Left lung (tissue), 10 donors: Measurements from ENCODE around the gene TTC39C. TPM values are rescaled to one million over a fixed set of nuclear protein-coding genes. Genes with fewer than 3 reads are reported as not detected.

ENCODE experiments used
- ATAC-seq: fragments of 200-7000 bp; cut with Tn5 transposase; one replicate; pipeline ENCODE4 v1.9.1; 2020; ENCODE audit warnings: moderate library complexity
- DNase-seq, 4 donors: peaks; one replicate each; pipeline ENCODE4 v3.0.0-alpha.2; 2013 to 2020
- H3K27ac ChIP-seq, 2 donors: fragments of 200-600 bp; sonication (generic) in 1 of 2; one replicate each; pipeline versions ENCODE4 v1.5.0 to v1.8.0; 2020 to 2021
- H3K27me3 ChIP-seq, 2 donors: fragments of 200-600 bp; sonication (generic) in 1 of 2; one replicate each; pipeline versions ENCODE4 v1.5.0 to v1.8.0; 2020 to 2021
- H3K36me3 ChIP-seq, 2 donors: fragments of 200-600 bp; sonication (generic) in 1 of 2; one replicate each; pipeline versions ENCODE4 v1.5.0 to v1.8.0; 2020 to 2021
- H3K4me1 ChIP-seq, 2 donors: fragments of 200-600 bp; one replicate each; pipeline ENCODE4 v1.8.0; 2021
- H3K4me3 ChIP-seq, 2 donors: fragments of 200-600 bp; sonication (generic) in 1 of 2; one replicate each; pipeline versions ENCODE4 v1.5.0 to v1.8.0; 2020 to 2021; ENCODE audit warnings: mild to moderate bottlenecking in 1 of 2
- H3K9me3 ChIP-seq, 2 donors: fragments of 200-600 bp; sonication (generic) in 1 of 2; one replicate each; pipeline versions ENCODE4 v1.5.0 to v1.8.0; 2020 to 2021
- intact Hi-C, 2 donors: fragments of 100-400 bp; cut with DNase I; formaldehyde crosslinking; loops; one replicate each; pipeline versions ENCODE4 v1.11.2 to v1.14.2; 2022
- polyA plus RNA-seq, 6 donors: library from polyadenylated mRNA; unstranded; fragments of 120-200 nt; gene quantifications; one replicate each; pipeline ENCODE4 v1.2.1, GENCODE V29; 2013; ENCODE audit not compliant: insufficient read length in 6 of 6
- total RNA-seq, 2 donors: library from RNA; stranded (reverse); fragmentation: NEBNext Ultra II Directional; extraction: Animal tissue kit (Norgen Biotek cat#: 25700); gene quantifications; one replicate each; pipeline ENCODE4 v1.2.1, GENCODE V29; 2021
- TF ChIP-seq, protein P1 (sequence below), 2 donors: fragments of 200-600 bp; sonication (generic) in 1 of 2; IDR thresholded peaks; one replicate each; pipeline versions ENCODE4 v1.5.0 to v1.8.0; 2021; ENCODE audit warnings: antibody characterized with exemption in 2 of 2
- donor health status: DM: no; HTN: yes; CAD: no.
- donor health status: DM: no; HTN: no; CAD: no.

TTC39C gene
- total and polyA plus RNA-seq, 8 donors = 12.0 to 19.3 (median 15.1) TPM

DNA sequence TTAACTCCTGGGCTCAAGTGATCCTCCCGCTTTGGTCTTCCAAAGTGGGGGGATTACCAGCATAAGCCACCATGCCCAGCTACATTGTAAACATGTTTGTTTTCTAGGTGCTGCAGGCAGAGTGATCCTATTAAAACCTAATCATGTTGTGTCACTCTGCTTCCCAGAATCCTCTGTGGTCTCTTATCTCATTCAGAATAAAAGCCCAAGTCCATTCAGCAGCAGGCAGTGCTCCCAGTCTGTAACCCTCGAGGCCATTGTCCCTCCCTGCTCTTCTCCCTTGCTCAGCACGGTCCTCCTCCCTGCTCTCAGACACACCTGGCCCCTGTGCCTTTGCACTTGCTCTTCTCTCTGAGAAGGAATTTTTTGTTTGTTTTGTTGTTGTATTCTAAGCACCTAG lies 113.2 kb downstream of the TTC39C start:
- Histone ChIP-seq H3K36me3 (peaks cover 0 to 40% of the 10 kb centered on the region in 2 donors), H3K4me3 (no peak overlapping the region), H3K4me1 (no peaks in the 10 kb centered on the region), H3K27me3 (no peaks in the 10 kb centered on the region), H3K9me3 (no peaks in the 10 kb centered on the region), H3K27ac (no peak overlapping the region)
- DNase-seq (no peak), ATAC-seq (no peak)
- intact Hi-C loops = loop anchor here in 1 of 2 donors (10.0 kb wide), 2 partner anchors 163 to 513 kb away; no protein-coding TSS in a partner anchor
- TF ChIP-seq, protein P1, sequence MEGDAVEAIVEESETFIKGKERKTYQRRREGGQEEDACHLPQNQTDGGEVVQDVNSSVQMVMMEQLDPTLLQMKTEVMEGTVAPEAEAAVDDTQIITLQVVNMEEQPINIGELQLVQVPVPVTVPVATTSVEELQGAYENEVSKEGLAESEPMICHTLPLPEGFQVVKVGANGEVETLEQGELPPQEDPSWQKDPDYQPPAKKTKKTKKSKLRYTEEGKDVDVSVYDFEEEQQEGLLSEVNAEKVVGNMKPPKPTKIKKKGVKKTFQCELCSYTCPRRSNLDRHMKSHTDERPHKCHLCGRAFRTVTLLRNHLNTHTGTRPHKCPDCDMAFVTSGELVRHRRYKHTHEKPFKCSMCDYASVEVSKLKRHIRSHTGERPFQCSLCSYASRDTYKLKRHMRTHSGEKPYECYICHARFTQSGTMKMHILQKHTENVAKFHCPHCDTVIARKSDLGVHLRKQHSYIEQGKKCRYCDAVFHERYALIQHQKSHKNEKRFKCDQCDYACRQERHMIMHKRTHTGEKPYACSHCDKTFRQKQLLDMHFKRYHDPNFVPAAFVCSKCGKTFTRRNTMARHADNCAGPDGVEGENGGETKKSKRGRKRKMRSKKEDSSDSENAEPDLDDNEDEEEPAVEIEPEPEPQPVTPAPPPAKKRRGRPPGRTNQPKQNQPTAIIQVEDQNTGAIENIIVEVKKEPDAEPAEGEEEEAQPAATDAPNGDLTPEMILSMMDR (IDR thresholded peaks at IDR 0.05) = no peak

DNA sequence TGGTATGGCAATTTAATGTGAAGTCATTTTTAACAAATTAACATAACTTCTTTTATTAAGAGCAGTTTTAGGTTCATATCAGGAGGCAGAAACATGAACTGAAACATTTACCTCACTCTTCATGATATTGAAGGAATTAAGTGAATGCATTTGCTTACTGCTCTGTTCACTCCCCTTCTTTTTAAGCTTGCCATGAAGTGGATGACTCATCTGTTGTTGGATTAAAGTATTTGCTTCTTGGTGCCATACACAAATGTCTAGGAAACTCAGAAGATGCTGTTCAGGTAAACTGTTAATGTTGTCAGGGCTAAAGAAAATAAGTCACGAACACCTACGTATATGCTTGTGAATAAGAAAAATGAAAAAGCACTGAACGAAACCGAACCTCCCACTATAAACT lies 114.1 kb downstream of the TTC39C start:
- H3K27me3 ChIP-seq = no peaks in the 10 kb centered on the region
- no peaks in the 10 kb centered on the region for H3K4me1 ChIP-seq
- H3K9me3 ChIP-seq = no peaks in the 10 kb centered on the region
- no peak for DNase-seq
- H3K27ac ChIP-seq = no peak overlapping the region
- no peak overlapping the region for H3K4me3 ChIP-seq
- TF ChIP-seq, protein P1 (IDR thresholded peaks at IDR 0.05) = no peak
- H3K36me3 ChIP-seq = peaks cover 0 to 41% of the 10 kb centered on the region in 2 donors
- intact Hi-C loops = loop anchor here in 1 of 2 donors (10.0 kb wide), 2 partner anchors 164 to 514 kb away; no protein-coding TSS in a partner anchor
- peak; percentile 50 for ATAC-seq

DNA sequence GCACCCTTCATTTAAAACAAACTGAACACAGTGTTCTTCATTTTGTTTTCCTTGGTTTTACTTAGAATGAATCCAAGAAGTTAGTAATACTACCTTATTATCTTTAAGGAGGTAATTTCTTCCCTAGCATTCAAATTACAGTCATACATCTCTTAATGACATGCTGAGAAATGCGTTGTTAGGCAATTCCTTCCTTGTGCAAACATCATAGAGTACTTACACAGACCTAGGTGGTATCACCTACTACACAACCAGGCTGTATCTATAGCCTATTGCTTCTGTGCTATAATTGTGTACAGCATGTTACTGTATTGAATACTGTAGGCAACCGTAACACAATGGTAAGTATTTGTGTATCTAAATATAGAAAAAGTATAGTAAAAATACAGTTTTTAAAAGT lies 115.9 kb downstream of the TTC39C start:
- H3K27ac ChIP-seq = no peak overlapping the region
- H3K4me1 ChIP-seq = no peaks in the 10 kb centered on the region
- no peak overlapping the region for H3K4me3 ChIP-seq
- H3K27me3 ChIP-seq = no peaks in the 10 kb centered on the region
- peaks cover 0 to 31% of the 10 kb centered on the region in 2 donors for H3K36me3 ChIP-seq
- H3K9me3 ChIP-seq = no peaks in the 10 kb centered on the region
- TF ChIP-seq, protein P1 (IDR thresholded peaks at IDR 0.05) = no peak
- intact Hi-C loops = no loop called here
- DNase-seq (no peak), ATAC-seq (peak; percentile 60)

DNA sequence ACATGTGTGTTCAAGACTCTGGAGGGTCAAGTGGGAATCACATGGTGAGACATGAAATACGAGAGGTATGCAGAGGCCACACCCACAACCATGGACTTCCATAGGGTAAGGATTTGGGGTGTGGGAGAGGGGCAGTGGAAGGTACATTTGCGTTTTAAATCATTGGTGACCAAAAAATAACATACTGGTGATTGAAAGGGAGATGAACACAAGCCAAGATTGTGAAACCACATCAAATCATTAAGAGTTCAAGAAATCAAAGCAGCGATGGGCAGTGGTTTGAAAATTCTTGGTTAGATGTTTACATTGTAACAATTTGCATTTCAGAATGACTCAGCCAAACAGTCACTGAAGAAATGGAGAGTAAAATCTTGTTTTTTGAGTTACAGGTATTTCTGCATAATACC lies 122.4 kb downstream of the TTC39C start:
- intact Hi-C loops = no loop called here
- TF ChIP-seq, protein P1 (IDR thresholded peaks at IDR 0.05) = no peak
- no peak for DNase-seq
- H3K27me3 ChIP-seq = peaks cover 4 to 23% of the 10 kb centered on the region in 2 donors
- no peak overlapping the region for H3K4me3 ChIP-seq
- H3K4me1 ChIP-seq = peaks cover 4 to 14% of the 10 kb centered on the region in 2 donors
- no peaks in the 10 kb centered on the region for H3K9me3 ChIP-seq
- H3K27ac ChIP-seq = no peak overlapping the region
- peaks cover 0 to 13% of the 10 kb centered on the region in 2 donors for H3K36me3 ChIP-seq
- ATAC-seq = no peak

DNA sequence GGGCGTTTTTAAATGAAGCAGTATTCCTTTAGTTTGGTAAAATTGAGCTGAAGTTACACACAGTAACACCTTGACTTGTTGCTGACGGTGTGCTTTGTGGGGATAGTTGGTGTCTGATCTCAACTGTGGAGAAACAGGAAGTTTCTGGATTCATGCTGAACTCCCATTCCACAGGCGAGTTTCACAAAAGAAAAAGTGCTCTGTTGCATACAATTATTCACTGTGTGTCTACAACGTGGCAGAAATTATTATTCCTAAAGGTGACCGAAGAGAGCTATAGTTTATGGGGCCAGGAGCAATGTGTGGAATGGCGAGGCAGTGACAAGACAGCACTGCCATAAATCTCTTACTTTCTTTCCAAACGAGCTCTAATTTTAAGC lies 123.8 kb downstream of the TTC39C start:
- ATAC-seq (peak; percentile 27), DNase-seq (peak in 1 of 4 donors; percentile 3)
- H3K9me3 ChIP-seq = no peaks in the 10 kb centered on the region
- H3K4me1 ChIP-seq = peaks cover 4 to 14% of the 10 kb centered on the region in 2 donors
- peak overlapping the region in 1 of 2 donors; percentile 15 for H3K27ac ChIP-seq
- intact Hi-C loops = no loop called here
- H3K36me3 ChIP-seq = no peaks in the 10 kb centered on the region
- H3K27me3 ChIP-seq = peaks cover 4 to 23% of the 10 kb centered on the region in 2 donors
- peak overlapping the region; percentile 48 to 50 for H3K4me3 ChIP-seq
- TF ChIP-seq, protein P1 (IDR thresholded peaks at IDR 0.05) = no peak
